CD4-positive, alpha-beta T cell treated with Interferon gamma for 1 hour (primary cell): ENCODE measurements around the gene CARHSP1.
A peak's percentile ranks its signal among the peaks of the same experiment; 100 is the strongest.
"Not testable (repeated sequence)": the region's sequence is repeated elsewhere in the genome, so short reads cannot be mapped to it uniquely, and the experiment has no call there.

Source experiments
- DNase-seq: peaks from one replicate; pipeline ENCODE4 v3.0.0-alpha.2; 2020

CARHSP1 gene

GRCh38 chr16:8868416-8869211 is at the start of gene CARHSP1:
TSS of gene CARHSP1 (minus strand) at chr16:8869006. CDS start at chr16:8859328, 9,678 bp downstream.
- DNase-seq: peak; percentile 83

GRCh38 chr16:8917336-8917735 is 48.5 kb upstream of the CARHSP1 start:
- not testable (repeated sequence) for DNase-seq

- DNase-seq: no peak
Measured at GRCh38 chr16:8916541-8917225, 47.9 kb upstream of the CARHSP1 start.

DNA sequence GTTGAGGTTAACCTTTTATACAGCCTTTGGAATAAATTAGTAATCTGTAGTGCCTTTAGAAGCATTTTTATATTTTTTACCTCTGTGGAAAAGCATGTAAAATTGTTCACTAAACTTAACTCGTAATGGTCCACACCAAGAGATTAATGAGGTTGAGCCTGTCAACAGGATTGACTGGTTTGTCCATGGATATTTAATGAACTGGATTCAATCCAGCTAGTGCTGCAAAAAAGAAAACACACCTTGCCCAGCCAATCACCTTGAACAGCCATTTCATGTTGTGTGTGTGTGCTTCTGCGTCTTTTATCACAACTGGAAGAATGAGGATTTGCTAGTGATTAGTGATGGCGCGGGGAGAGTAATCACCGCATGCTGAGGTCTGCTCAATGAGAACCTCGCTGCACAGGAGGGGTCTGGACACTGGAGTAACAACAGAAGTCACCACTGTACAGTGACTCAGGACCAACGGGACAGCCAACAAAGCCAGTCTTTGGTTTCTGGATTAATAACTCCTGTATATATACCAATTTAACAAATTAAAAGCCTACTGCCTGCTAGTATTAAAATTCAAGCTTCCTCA is 47.0 kb upstream of the CARHSP1 start:
- DNase-seq: no peak

GRCh38 chr16:8914098-8914497 is 45.3 kb upstream of the CARHSP1 start:
- DNase-seq: no peak

DNA sequence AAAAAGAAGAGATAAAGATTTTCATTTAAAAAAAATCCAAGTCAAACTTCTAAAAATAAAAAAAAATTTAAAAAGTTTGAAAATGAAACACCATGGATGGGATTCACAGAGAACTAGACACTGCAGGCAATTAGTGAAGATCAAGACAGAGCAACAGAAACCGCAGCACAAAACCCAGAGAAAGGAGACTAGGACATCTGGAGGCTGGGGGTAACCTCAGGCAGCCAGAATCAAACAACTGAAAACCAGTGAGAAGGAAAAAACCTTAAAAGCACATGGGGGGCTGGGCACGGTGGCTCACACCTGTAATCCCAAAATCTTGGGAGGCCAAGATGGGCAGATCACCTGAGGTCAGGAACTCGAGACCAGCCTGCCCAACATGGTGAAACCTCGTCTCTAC is 44.0 kb upstream of the CARHSP1 start:
- no peak for DNase-seq

- no peak for DNase-seq
Measured at GRCh38 chr16:8910811-8911210, 42.0 kb upstream of the CARHSP1 start.

DNA sequence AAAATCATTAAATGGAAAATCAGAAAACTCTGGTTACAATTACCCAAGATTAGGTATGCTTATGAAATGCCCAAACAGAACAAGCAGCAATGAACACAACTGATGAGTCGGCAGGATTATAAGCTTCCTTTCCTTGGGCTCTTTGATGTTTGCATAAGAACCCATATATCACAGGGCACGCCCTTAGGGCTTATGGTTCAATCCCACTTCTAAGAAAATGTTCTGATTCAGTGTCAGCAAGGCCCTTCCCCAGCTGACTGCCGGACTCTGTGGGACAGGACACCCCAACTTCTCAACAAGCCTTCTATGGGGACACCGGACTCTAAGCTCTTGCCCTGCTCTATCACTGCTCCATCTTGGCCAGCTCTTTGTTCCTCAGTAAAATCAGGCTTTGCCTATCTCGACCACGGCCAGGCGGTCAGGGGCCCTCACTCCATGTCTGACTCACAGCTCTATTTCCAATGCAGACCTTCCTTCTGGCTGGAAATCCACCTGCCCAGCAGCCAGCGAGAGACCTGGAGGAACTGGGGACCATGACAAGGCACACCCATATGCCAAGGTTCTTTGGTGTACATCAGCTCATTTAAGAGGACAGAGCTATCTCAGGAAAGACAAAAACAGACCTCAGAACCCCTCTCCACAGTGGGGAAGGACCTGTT is 40.1 kb upstream of the CARHSP1 start:
- DNase-seq: no peak

DNA sequence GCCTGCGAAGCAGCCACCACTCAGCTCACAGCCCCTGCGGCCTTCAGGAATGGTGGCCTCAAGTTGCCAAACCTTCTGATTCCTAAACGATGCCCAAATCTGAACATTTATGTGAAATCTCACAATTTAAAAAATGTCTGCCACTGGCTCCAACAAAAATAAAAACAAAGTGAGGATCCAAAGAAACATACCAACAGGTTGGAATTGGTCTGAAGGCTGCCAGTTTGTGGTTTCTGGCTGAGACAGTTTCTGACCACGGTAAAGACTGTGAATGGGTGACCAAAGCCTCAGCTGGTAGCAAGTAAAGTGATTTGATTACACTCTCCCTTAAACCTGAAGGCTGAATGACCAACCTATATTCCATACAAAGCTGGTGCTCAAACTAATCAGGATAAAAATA is 38.3 kb upstream of the CARHSP1 start:
- no peak for DNase-seq

- no peak for DNase-seq
Measured at GRCh38 chr16:8905795-8906591, 37.2 kb upstream of the CARHSP1 start.

GRCh38 chr16:8905168-8905762 is 36.5 kb upstream of the CARHSP1 start:
- DNase-seq: no peak

DNA sequence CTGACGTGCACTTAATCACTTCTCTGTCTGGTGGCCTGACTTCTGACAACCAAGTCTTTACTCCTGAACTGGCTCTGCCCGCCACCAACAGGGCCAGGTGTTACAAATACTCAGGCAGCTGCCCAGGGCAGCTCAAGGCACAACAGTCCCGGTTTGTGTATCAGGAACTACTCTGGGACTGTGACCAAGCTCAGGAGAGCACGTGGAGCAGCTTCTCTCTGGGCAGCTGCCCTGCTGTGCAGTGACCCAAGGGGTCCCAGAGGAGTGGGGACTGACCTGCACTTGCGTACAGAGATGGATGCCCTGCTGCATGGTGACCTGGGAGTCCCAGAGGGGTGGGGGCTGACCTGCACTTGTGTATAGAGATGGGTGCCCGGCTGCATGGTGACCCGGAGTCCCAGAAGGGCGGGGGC is 35.2 kb upstream of the CARHSP1 start:
- no peak for DNase-seq

DNA sequence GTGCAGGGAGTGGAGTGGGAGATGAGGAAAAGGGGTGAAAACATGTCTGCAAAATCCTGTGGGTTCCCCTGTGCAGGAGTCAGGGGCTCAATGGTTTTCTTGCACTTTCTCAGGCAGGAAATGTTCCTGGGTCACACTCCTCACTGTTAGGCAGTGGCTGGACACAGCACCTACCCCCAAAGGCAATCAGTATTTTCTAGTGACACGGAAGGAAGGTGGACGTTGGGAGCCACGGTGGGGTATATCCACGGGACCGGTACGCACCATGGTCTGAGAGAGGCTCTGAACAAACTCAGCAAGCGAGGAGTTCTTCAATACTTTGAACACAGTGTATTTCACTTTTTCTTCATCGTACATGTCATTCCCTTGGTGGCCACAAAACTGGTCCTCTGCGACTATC is 34.2 kb upstream of the CARHSP1 start:
- no peak for DNase-seq

DNA sequence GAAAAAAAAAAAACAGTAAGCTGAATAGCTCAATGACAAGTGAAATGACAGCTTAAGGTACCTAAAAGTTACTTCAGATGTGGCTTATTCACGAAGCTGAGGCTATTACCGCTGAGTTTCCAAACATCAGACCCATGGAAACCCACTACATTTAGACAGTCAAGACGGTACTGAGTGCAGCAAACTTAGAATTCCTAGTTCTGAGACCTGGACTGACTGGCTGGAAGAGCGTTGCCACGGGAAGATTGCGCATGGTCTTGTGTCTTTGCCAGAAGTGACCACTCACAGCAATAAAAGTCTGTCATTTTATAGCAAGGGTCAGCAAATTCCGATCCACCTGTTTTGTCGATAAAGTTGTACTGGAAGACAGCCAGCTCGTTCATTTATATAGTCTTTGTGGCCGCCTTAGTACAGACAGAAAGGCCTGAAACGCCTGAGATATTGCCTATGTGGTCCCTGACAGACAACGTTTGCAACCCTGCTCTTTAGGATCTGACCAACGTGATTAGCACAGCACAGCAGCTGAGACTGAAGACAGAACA is 32.6 kb upstream of the CARHSP1 start:
- DNase-seq: no peak

- DNase-seq: no peak
Measured at GRCh38 chr16:8900343-8900742, 31.5 kb upstream of the CARHSP1 start.

- no peak for DNase-seq
Measured at GRCh38 chr16:8899709-8900317, 31.0 kb upstream of the CARHSP1 start.

DNA sequence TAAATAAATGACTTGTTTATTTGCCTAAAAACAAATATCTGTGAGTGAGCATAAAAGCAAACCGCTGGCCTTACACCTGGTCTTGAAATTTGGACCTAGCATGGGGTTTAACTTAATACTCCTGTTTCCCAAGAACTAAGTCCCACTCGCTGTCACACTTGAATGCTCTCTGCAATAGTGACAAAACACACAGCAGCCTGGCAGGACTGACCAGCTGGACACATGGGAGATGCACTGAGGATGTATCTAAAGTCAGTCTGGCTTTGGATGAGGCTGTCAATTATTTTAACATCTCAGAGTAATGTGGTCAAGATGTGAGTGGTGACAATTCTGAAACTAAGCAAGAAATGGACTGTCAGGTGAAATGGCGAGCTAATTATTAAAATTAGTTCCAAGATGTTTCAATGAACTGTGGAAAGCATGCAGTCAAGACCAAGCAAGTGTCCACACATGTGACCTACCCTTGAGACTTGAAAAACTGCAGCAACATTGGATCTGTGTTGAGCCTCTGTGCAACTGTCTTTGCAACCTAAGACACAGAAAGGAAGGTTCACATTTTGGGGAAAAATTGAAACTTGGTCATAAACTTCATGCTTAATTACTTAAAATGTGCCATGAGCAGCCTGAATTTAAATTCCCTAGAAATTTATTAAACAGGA is 30.0 kb upstream of the CARHSP1 start:
- no peak for DNase-seq

DNA sequence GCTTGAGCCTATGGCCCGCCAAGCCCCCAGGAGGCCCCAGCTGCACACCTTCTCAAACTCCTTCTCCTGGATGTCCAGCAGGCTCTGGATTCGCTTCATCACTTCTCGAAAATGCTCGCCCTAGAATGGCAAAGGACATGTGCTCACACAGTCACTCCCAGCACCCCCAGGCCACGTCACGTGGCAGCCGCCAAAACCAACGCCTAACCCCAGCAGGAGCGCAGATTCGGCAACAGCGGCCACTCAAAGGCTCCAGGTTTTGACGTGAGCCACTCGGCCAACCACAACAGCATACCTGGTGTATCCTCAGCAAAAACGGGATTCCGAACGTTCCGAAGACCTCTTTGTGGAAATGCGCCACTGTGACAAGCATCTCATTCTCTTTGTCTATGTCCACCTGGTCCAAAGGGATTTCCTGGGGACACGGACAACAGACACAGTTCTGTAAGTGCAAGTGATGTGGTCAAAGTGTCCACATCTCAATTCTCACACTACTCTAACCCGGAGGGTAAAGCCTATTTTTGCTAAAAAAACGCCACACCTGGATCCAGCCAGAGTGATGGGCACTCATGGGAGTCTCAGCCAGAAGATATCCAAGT is 26.0 kb upstream of the CARHSP1 start:
- DNase-seq: no peak

DNA sequence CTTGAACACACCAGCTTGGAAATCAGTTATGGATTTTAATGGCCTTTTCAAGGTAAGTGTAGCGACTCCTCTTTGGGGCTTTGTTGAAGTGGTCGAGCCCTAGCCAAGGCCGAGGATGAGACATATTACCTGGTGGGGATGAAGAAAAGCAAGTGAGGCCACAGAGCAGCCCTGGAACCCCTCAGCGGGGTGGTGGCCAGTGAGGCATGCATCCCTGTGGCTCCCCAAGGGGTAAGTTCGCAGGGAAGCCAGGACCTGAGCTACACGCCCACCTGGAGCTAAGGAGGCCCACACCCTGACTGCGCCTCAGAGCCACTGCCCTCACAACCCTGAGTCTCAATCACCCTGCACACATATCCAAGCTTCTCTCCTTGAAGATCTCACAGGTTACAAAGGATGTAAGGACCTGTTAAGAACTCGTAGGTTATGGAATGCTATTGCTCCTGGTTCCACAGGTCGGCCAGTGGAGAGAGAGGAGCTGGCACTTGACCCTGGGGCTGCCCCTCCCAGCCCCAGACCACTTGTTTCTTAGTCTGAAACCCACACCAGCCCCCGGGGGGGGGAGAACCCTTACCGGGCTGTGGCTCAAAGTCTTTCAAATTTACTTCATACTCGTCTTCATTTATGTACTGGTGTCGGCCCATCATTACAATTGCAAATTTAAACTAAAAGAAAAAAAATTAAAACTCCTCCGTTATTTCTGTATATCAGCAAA is 25.3 kb upstream of the CARHSP1 start:
- DNase-seq: no peak

DNA sequence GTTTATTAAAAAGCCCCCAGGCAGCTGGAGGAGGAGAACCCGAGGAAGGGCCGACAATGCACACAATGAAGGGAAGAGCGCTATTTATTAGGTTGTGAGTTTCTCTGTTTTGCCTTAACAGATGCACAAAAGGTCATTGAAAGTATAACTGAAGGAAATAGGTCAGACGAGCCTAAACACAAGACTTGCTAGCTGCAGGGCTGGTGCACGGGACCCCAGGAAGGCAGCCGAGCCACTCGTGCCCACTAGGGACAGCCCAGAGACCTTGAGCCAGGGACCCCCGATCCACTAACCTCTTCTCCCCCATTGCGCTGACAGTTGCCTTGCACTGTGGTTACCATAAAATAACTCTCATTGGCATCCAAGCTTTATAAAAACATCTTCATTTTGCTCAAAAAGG is 24.6 kb upstream of the CARHSP1 start:
- no peak for DNase-seq
